ENCODE data around the gene DST. TPM values are rescaled to one million over a fixed set of nuclear protein-coding genes. Genes with fewer than 3 reads are reported as not detected.

Gene DST
- total and polyA plus RNA-seq, 7 experiments from 2014 or later, result 0.46 to 20.3 (median 6.5) TPM

GRCh38 chr6:56491606-56492328 lies 150.9 kb downstream of the DST start:
- intact Hi-C loops (cut with micrococcal nuclease), result no loop called here
- no peak overlapping the region for H3K27ac Mint-ChIP-seq
- no peaks in the 10 kb centered on the region for H3K9me3 Mint-ChIP-seq
- Histone ChIP-seq H3K9me3 (ENCODE audit: control insufficient read depth in 2 of 3, low read length in 3 of 3) (no peaks in the 10 kb centered on the region), H3K27me3 (ENCODE audit: control insufficient read depth in 2 of 2, insufficient read depth in 2 of 2, low read length in 2 of 2) (no peaks in the 10 kb centered on the region), H3K36me3 (ENCODE audit: control insufficient read depth in 2 of 3, insufficient read depth in 3 of 3, low read length in 3 of 3) (no peaks in the 10 kb centered on the region), H3K4me1 (ENCODE audit: control insufficient read depth in 2 of 2, insufficient read depth in 2 of 2, low read length in 2 of 2) (no peaks in the 10 kb centered on the region), H3K4me3 (ENCODE audit: low read length) (no peak overlapping the region), H3K27ac (ENCODE audit: low read depth, low read length) (no peak overlapping the region)
- peaks cover 0 to 4% (median 0%) of the 10 kb centered on the region in 5 donors for H3K27me3 Mint-ChIP-seq
- CTCF ChIA-PET, result no interaction called here
- H3K4me1 Mint-ChIP-seq, result no peaks in the 10 kb centered on the region
- H3K36me3 Mint-ChIP-seq, result peaks cover 0 to 4% (median 0%) of the 10 kb centered on the region in 5 donors
- POLR2A ChIA-PET, result no interaction called here
- ATAC-seq, result no peak
- no peak for DNase-seq
- H3K4me3 Mint-ChIP-seq, result no peak overlapping the region

- H3K27me3 Mint-ChIP-seq, result peaks cover 0 to under 1% (median 0%) of the 10 kb centered on the region in 5 donors
- no peak overlapping the region for H3K4me3 Mint-ChIP-seq
- CTCF ChIA-PET, result no interaction called here
- Histone ChIP-seq H3K9me3 (ENCODE audit: control insufficient read depth in 2 of 3, low read length in 3 of 3) (no peaks in the 10 kb centered on the region), H3K27me3 (ENCODE audit: control insufficient read depth in 2 of 2, insufficient read depth in 2 of 2, low read length in 2 of 2) (no peaks in the 10 kb centered on the region), H3K4me3 (ENCODE audit: low read length) (no peak overlapping the region), H3K27ac (ENCODE audit: low read depth, low read length) (no peak overlapping the region), H3K36me3 (ENCODE audit: control insufficient read depth in 2 of 3, insufficient read depth in 3 of 3, low read length in 3 of 3) (no peaks in the 10 kb centered on the region), H3K4me1 (ENCODE audit: control insufficient read depth in 2 of 2, insufficient read depth in 2 of 2, low read length in 2 of 2) (no peaks in the 10 kb centered on the region)
- DNase-seq (no peak), ATAC-seq (no peak)
- H3K36me3 Mint-ChIP-seq, result peaks cover 0 to 6% (median 0%) of the 10 kb centered on the region in 5 donors
- no peak overlapping the region for H3K27ac Mint-ChIP-seq
- POLR2A ChIA-PET, result no interaction called here
- intact Hi-C loops (cut with micrococcal nuclease), result no loop called here
- no peaks in the 10 kb centered on the region for H3K9me3 Mint-ChIP-seq
- H3K4me1 Mint-ChIP-seq, result no peaks in the 10 kb centered on the region
Measured at GRCh38 chr6:56490993-56491392, 151.7 kb downstream of the DST start.

- intact Hi-C loops (cut with micrococcal nuclease), result no loop called here
- Mint-ChIP-seq H3K4me1 (no peaks in the 10 kb centered on the region), H3K27ac (no peak overlapping the region), H3K4me3 (no peak overlapping the region), H3K27me3 (no peaks in the 10 kb centered on the region), H3K9me3 (no peaks in the 10 kb centered on the region), H3K36me3 (peaks cover 0 to 5% (median 0%) of the 10 kb centered on the region in 5 donors)
- no peaks in the 10 kb centered on the region for H3K36me3 ChIP-seq (ENCODE audit: control insufficient read depth in 2 of 3, insufficient read depth in 3 of 3, low read length in 3 of 3)
- ChIA-PET POLR2A (no interaction called here), CTCF (interaction anchor here (0.6 to 1.1 kb wide), 2 partner anchors 21 to 80 kb away, joined by 3 read pairs; no protein-coding TSS in a partner anchor)
- ATAC-seq (no peak), DNase-seq (no peak)
- no peaks in the 10 kb centered on the region for H3K4me1 ChIP-seq (ENCODE audit: control insufficient read depth in 2 of 2, insufficient read depth in 2 of 2, low read length in 2 of 2)
- H3K4me3 ChIP-seq (ENCODE audit: low read length), result no peak overlapping the region
- H3K27ac ChIP-seq (ENCODE audit: low read depth, low read length), result no peak overlapping the region
- no peaks in the 10 kb centered on the region for H3K9me3 ChIP-seq (ENCODE audit: control insufficient read depth in 2 of 3, low read length in 3 of 3)
- H3K27me3 ChIP-seq (ENCODE audit: control insufficient read depth in 2 of 2, insufficient read depth in 2 of 2, low read length in 2 of 2), result no peaks in the 10 kb centered on the region
Measured at GRCh38 chr6:56489559-56489958, 153.1 kb downstream of the DST start.

- ChIA-PET CTCF (no interaction called here), POLR2A (no interaction called here)
- Mint-ChIP-seq H3K4me1 (no peaks in the 10 kb centered on the region), H3K27ac (no peak overlapping the region), H3K36me3 (peaks cover 0 to 5% (median 0%) of the 10 kb centered on the region in 5 donors), H3K27me3 (no peaks in the 10 kb centered on the region), H3K9me3 (no peaks in the 10 kb centered on the region), H3K4me3 (no peak overlapping the region)
- DNase-seq (no peak), ATAC-seq (no peak)
- Histone ChIP-seq H3K9me3 (ENCODE audit: control insufficient read depth in 2 of 3, low read length in 3 of 3) (no peaks in the 10 kb centered on the region), H3K36me3 (ENCODE audit: control insufficient read depth in 2 of 3, insufficient read depth in 3 of 3, low read length in 3 of 3) (no peaks in the 10 kb centered on the region), H3K4me1 (ENCODE audit: control insufficient read depth in 2 of 2, insufficient read depth in 2 of 2, low read length in 2 of 2) (no peaks in the 10 kb centered on the region), H3K4me3 (ENCODE audit: low read length) (no peak overlapping the region), H3K27ac (ENCODE audit: low read depth, low read length) (no peak overlapping the region), H3K27me3 (ENCODE audit: control insufficient read depth in 2 of 2, insufficient read depth in 2 of 2, low read length in 2 of 2) (no peaks in the 10 kb centered on the region)
- intact Hi-C loops (cut with micrococcal nuclease), result no loop called here
Measured at GRCh38 chr6:56488281-56488680, 154.4 kb downstream of the DST start.

GRCh38 chr6:56486681-56487080 lies 156.0 kb downstream of the DST start:
- Mint-ChIP-seq H3K27ac (no peak overlapping the region), H3K36me3 (peaks cover 0 to 5% (median 0%) of the 10 kb centered on the region in 5 donors), H3K4me3 (no peak overlapping the region), H3K9me3 (no peaks in the 10 kb centered on the region), H3K4me1 (no peaks in the 10 kb centered on the region), H3K27me3 (no peaks in the 10 kb centered on the region)
- DNase-seq (no peak), ATAC-seq (no peak)
- no peaks in the 10 kb centered on the region for H3K36me3 ChIP-seq (ENCODE audit: control insufficient read depth in 2 of 3, insufficient read depth in 3 of 3, low read length in 3 of 3)
- no peaks in the 10 kb centered on the region for H3K4me1 ChIP-seq (ENCODE audit: control insufficient read depth in 2 of 2, insufficient read depth in 2 of 2, low read length in 2 of 2)
- CTCF ChIA-PET, result no interaction called here
- H3K27me3 ChIP-seq (ENCODE audit: control insufficient read depth in 2 of 2, insufficient read depth in 2 of 2, low read length in 2 of 2), result no peaks in the 10 kb centered on the region
- intact Hi-C loops (cut with micrococcal nuclease), result no loop called here
- H3K9me3 ChIP-seq (ENCODE audit: control insufficient read depth in 2 of 3, low read length in 3 of 3), result no peaks in the 10 kb centered on the region
- H3K27ac ChIP-seq (ENCODE audit: low read depth, low read length), result no peak overlapping the region
- POLR2A ChIA-PET, result no interaction called here
- H3K4me3 ChIP-seq (ENCODE audit: low read length), result no peak overlapping the region

GRCh38 chr6:56484669-56485068 lies 158.0 kb downstream of the DST start:
- H3K4me3 Mint-ChIP-seq, result no peak overlapping the region
- DNase-seq (no peak), ATAC-seq (no peak)
- H3K27me3 Mint-ChIP-seq, result no peaks in the 10 kb centered on the region
- no peaks in the 10 kb centered on the region for H3K4me1 Mint-ChIP-seq
- Histone ChIP-seq H3K4me3 (ENCODE audit: low read length) (no peak overlapping the region), H3K4me1 (ENCODE audit: control insufficient read depth in 2 of 2, insufficient read depth in 2 of 2, low read length in 2 of 2) (no peaks in the 10 kb centered on the region), H3K27me3 (ENCODE audit: control insufficient read depth in 2 of 2, insufficient read depth in 2 of 2, low read length in 2 of 2) (no peaks in the 10 kb centered on the region), H3K36me3 (ENCODE audit: control insufficient read depth in 2 of 3, insufficient read depth in 3 of 3, low read length in 3 of 3) (no peaks in the 10 kb centered on the region), H3K9me3 (ENCODE audit: control insufficient read depth in 2 of 3, low read length in 3 of 3) (no peaks in the 10 kb centered on the region), H3K27ac (ENCODE audit: low read depth, low read length) (no peak overlapping the region)
- intact Hi-C loops (cut with micrococcal nuclease), result no loop called here
- H3K9me3 Mint-ChIP-seq, result peaks cover 0 to under 1% (median 0%) of the 10 kb centered on the region in 11 donors
- CTCF ChIA-PET, result no interaction called here
- POLR2A ChIA-PET, result no interaction called here
- H3K27ac Mint-ChIP-seq, result no peak overlapping the region
- H3K36me3 Mint-ChIP-seq, result peaks cover 0 to 5% (median 0%) of the 10 kb centered on the region in 5 donors

GRCh38 chr6:56483929-56484328 lies 158.8 kb downstream of the DST start:
- CTCF ChIA-PET, result no interaction called here
- Mint-ChIP-seq H3K4me3 (no peak overlapping the region), H3K27me3 (no peaks in the 10 kb centered on the region), H3K36me3 (peaks cover 0 to 7% (median under 1%) of the 10 kb centered on the region in 5 donors), H3K4me1 (no peaks in the 10 kb centered on the region), H3K9me3 (peaks cover 0 to 6% (median 1%) of the 10 kb centered on the region in 11 donors), H3K27ac (no peak overlapping the region)
- Histone ChIP-seq H3K9me3 (ENCODE audit: control insufficient read depth in 2 of 3, low read length in 3 of 3) (no peaks in the 10 kb centered on the region), H3K4me3 (ENCODE audit: low read length) (no peak overlapping the region), H3K27me3 (ENCODE audit: control insufficient read depth in 2 of 2, insufficient read depth in 2 of 2, low read length in 2 of 2) (no peaks in the 10 kb centered on the region), H3K36me3 (ENCODE audit: control insufficient read depth in 2 of 3, insufficient read depth in 3 of 3, low read length in 3 of 3) (no peaks in the 10 kb centered on the region), H3K27ac (ENCODE audit: low read depth, low read length) (no peak overlapping the region), H3K4me1 (ENCODE audit: control insufficient read depth in 2 of 2, insufficient read depth in 2 of 2, low read length in 2 of 2) (no peaks in the 10 kb centered on the region)
- intact Hi-C loops (cut with micrococcal nuclease), result no loop called here
- POLR2A ChIA-PET, result no interaction called here
- DNase-seq (no peak), ATAC-seq (no peak)

Measured in naive thymus-derived CD4-positive, alpha-beta T cell (primary cell).